HG03354 (cell line): ENCODE results near the gene JUNB.

Experiments used
- ATAC-seq: cut with Tn5 transposase; IDR thresholded peaks from one replicate; pipeline ENCODE4 v1.9.1; 2021; ENCODE audit warnings: mild to moderate bottlenecking; ENCODE audit not compliant: unreplicated experiment, poor library complexity, severe bottlenecking

JUNB gene

GRCh38 chr19:12838886-12839756, 47.8 kb downstream of the JUNB start:
- no peak for ATAC-seq

GRCh38 chr19:12840091-12841079, 49.1 kb downstream of the JUNB start:
- ATAC-seq, result no peak

GRCh38 chr19:12841094-12841493, 49.8 kb downstream of the JUNB start:
- no peak for ATAC-seq

GRCh38 chr19:12842511-12842910, 51.2 kb downstream of the JUNB start:
- ATAC-seq, result no peak
